Eye (tissue), 1 donor: ENCODE data around the gene GBA3.
A peak's percentile ranks its signal among the peaks of the same experiment; 100 is the strongest.

Source experiments
- DNase-seq: peaks from one replicate; pipeline ENCODE4 v3.0.0-alpha.2; 2015

Gene GBA3

DNA sequence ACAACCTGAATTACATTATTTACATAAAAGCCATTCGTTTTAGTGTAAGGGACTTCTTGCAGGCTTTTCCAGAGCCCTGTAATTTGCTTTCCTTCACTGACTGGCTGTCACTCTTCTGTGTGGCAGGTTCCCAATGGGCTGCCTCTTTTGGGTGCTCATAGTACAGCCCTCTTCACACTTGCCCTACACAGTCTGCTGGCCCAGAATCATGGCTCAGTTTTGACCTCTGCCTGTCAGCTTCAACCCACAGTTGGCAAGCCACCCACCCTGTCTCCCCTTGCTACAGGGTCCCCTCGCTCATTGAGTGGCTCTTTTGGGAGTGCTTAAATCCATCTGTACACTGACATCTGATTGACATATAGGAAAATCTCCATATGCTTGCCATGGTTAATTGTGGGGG lies 97.9 kb downstream of the GBA3 start:
- DNase-seq: no peak

DNA sequence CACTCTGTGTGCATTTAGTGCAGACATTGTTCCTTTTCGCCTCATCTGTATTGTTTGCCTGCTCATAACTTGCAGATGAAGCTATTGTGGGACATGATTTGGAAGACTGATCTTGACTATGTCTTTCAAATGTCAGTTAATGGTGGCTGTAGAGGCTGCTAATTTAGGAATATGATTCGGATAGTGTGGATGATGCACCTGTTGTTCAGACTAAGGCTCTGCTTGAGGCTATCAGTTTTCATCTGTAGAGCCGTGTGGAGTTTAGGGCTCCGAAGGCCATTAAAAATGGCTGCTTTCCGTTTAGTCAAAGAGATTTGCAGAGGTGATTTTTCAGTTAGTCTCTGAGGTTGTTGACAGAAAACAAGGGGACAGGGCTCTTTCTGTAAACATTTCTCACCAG lies 102.0 kb downstream of the GBA3 start:
- no peak for DNase-seq

DNA sequence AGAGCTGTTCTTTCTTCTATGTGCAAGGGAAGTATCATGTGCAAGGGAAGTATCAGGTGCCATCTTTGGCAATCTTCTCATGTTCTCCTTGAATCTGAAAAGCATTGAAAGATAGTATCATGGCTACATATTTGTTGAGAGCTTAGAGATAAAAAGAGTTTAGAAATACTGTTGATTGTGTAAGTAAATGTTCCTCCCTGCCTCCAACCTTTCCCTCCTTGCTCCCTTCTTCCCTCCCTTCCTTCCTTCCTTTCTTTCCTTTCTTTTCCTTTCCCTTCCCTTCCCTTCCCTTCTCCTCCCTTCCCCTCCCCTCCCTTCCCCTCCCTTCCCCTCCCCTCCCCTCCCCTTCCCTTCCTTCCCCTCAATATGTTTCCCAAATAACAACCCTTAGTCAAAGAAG lies 108.7 kb downstream of the GBA3 start:
- no peak for DNase-seq

DNA sequence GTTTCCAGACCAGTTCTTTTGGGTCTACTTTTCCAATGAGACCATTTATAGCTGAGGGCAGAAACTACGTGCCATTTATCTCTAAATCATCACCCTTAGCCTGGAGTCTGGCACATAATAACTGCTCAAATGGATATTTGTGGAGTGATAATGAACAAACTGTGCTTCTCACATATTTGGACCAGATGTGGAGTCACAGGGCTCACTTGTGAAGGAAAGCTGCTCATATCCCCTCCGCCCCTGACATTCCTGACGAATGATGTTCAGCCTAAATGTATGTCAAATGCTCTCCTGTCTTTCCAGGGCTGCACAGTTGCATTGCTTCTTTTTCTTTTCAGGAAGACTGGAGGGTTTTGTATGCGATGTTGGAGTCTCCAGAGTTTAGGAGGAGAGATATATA lies 110.1 kb downstream of the GBA3 start:
- DNase-seq: peak; percentile 12

GRCh38 chr4:22803512-22803911 lies 110.8 kb downstream of the GBA3 start:
- DNase-seq: no peak

GRCh38 chr4:22814906-22815305 lies 122.2 kb downstream of the GBA3 start:
- DNase-seq: no peak

- DNase-seq: no peak
These were observed 131.4 kb downstream of the GBA3 start for GRCh38 chr4:22824091-22824490.

DNA sequence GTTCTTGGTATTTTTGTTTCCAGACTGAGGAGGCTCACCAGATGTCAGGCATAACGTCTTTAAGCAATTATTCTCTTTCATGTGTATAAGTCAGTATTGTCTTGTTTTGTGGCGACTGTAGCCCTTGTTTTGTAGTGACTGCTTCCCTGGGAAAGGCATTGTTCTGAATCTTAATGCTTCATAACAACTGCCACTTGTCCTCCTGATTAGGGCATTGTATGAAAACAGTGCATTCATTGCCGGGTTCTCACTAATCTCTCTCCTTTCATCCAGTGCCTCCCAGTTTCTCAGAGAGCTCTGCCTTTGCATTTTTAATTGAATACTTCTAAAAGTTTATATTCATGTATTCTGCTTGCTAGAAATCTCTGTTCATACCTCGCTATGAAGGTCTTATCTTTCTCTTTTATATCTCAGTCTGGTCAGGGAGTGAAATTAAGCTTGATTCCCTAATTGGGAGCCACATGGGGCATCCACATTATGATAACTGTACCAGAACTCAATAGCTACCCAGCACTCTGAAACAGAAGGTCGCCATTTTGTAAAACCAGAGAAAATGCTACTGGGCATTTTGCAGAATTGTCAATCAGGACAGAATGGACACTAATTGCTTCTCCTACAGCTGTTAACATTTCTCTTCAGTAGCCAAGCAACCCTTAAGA lies 149.8 kb downstream of the GBA3 start:
- DNase-seq: peak; percentile 79

DNA sequence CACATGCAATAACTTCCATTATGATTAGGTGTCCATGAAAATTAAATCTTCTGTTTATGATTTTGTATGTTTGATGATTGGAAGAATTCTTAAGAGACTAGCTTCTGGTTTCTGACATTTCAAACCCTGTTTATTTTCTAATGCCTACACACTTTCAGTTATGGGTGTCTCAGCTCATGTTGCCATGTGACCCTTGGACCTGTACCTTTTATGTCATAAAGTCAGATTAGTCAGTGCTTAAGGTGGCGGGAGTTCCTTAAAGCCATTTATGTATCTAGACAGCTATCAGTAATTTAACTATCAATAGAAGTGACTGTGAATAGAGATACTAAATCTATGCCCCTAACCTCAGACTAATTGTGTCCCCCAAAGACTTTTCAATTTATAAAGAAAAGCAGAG lies 155.6 kb downstream of the GBA3 start:
- DNase-seq: no peak

DNA sequence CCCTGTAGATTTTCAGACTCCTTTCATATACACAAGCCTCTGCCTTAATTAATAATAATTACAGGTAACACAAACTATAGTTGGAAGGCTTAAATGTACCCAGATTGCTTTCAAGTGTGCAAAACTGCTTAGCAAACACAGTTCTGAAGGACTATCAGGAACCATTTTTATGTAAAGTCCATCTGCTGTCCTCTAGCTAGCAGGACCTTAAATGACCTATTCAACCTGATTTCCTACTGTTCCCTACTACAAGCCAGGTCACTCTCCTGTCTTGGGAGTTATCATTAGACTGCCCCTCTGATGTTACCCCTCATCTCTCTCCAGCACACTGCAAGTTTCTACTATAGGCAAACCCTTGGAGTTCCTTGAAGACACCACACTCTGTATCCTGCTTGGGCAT lies 157.3 kb downstream of the GBA3 start:
- no peak for DNase-seq

DNA sequence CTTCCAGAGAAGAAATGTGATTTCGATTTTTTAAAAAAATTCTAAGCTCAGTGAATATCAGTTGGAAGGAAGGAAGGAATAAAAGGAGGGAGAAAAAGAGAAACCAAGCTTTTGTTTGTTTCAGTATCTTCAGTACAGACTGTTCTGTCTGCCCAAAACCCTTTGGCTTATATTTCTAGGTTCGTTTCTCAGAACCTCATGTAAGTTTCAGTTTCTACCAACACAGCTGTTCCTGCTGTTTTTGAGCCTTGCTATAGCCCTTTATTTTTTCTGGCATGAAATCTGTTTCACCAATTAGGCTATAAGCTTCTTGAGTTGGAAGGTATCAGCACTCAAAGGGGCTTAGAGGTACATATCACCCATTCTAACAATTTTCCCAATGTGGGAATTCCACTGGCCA lies 157.9 kb downstream of the GBA3 start:
- peak; percentile 3 for DNase-seq

DNA sequence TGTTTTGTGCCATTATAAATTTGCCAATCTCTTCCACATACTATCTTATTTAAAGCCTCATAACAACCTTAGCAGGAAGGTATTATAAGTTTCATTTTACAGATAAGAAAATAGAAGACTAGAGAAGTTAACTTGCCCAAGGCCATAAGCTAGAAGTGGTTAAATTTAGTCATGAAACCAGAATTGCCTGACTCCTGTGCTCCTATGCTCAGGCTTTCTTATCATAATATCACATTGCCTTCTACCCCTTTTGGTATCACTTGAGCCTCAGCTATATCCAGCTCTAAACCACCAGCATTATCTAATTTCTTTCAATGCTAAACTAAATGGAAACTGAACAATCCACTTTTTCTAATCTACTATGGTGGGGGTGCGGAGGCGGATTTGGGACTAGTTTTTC lies 164.7 kb downstream of the GBA3 start:
- DNase-seq: no peak

- no peak for DNase-seq
These were observed 166.6 kb downstream of the GBA3 start for GRCh38 chr4:22859318-22859717.
